GM12872 (cell line): ENCODE results near the gene RFX8.

Source experiments
- CTCF ChIP-seq: IDR thresholded peaks from 3 replicates; pipeline ENCODE4 v1.5.1; 2011; ENCODE audit warnings: low read depth, mild to moderate bottlenecking, low read length, moderate library complexity; ENCODE audit not compliant: insufficient read depth

RFX8 gene

GRCh38 chr2:101480764-101481163 lies 5.9 kb upstream of the RFX8 start:
- TF ChIP-seq CTCF = no peak

- TF ChIP-seq CTCF = no peak
These were observed 4.9 kb upstream of the RFX8 start for GRCh38 chr2:101479810-101480209.

- no peak for TF ChIP-seq CTCF
These were observed 4.4 kb upstream of the RFX8 start for GRCh38 chr2:101479328-101479727.

GRCh38 chr2:101478181-101479001 lies 3.5 kb upstream of the RFX8 start:
- no peak for TF ChIP-seq CTCF

- no peak for TF ChIP-seq CTCF
These were observed 2.6 kb upstream of the RFX8 start for GRCh38 chr2:101477556-101477955.

GRCh38 chr2:101476605-101477208 lies 1.8 kb upstream of the RFX8 start:
- TF ChIP-seq CTCF = no peak

GRCh38 chr2:101473911-101474701 lies 806 bp downstream of the RFX8 start:
- no peak for TF ChIP-seq CTCF
